GM12878 (cell line): ENCODE results near the gene CTNNA2. TPM values are rescaled to one million over a fixed set of nuclear protein-coding genes. Genes with fewer than 3 reads are reported as not detected.

ENCODE experiments used
- ATAC-seq: fragments of 200-7000 bp; cut with Tn5 transposase; 3 replicates; pipeline ENCODE4 v1.9.1; 2020; ENCODE audit warnings: mild to moderate bottlenecking, moderate library complexity
- BruUV-seq: library from RNA; stranded (reverse); fragments of 400-500 nt; replicated peaks from 2 replicates; lab custom pipeline; 2021; lab: Mats Ljungman, UMichigan
- CTCF ChIA-PET: fragments of 300-600 bp; sonication (Branson Sonifier 250); formaldehyde crosslinking; extraction: SDS; loops from one replicate; lab custom pipeline; 2021; ENCODE audit warnings: inconsistent platforms; lab: Yijun Ruan, JAX
- POLR2A ChIA-PET: fragments of 350-600 bp; formaldehyde crosslinking; extraction: SDS; loops from one replicate; lab custom pipeline; 2021; ENCODE audit warnings: inconsistent platforms; lab: Charles Lee
- RAD21 ChIA-PET: fragments of 300-600 bp; sonication (Branson Sonifier 250); formaldehyde crosslinking; loops from one replicate; lab custom pipeline; 2023; ENCODE audit warnings: antibody characterized with exemption; ENCODE audit not compliant: unreplicated experiment; lab: Charles Lee
- SMC1A ChIA-PET: fragments of 300-600 bp; sonication (Branson Sonifier 250); formaldehyde crosslinking; loops from one replicate; lab custom pipeline; 2023; ENCODE audit not compliant: unreplicated experiment, uncharacterized antibody; lab: Charles Lee
- DNase-seq: peaks from one replicate; pipeline ENCODE4 v3.0.0-alpha.2; 2011; ENCODE audit warnings: low read depth, low spot score
- FAIRE-seq: peaks from 3 replicates; lab custom pipeline; 2011; peaks lifted over from hg19 to GRCh38; lab: Jason Lieb, UNC
- H2AFZ ChIP-seq: 2 replicates; pipeline ENCODE4 v1.6.0; 2011; ENCODE audit warnings: low read depth, low read length, control low read depth; ENCODE audit not compliant: control insufficient read depth
- H3K27ac ChIP-seq: 2 replicates; pipeline ENCODE4 v1.5.1; 2011; ENCODE audit warnings: control low read depth; ENCODE audit not compliant: control insufficient read depth, insufficient read depth
- H3K27me3 ChIP-seq, 2 experiments: replicated peaks in 1 of 2; 2 replicates each; pipeline versions ENCODE4 v1.6.0 to v1.6.1; 2011; ENCODE audit warnings: low read length in 1 of 2; ENCODE audit not compliant: control insufficient read depth in 2 of 2, insufficient read depth in 2 of 2
- H3K36me3 ChIP-seq, 2 experiments: 2 replicates each; pipeline ENCODE4 v1.5.1; 2011; ENCODE audit warnings: low read length in 1 of 2; ENCODE audit not compliant: control insufficient read depth in 2 of 2, insufficient read depth in 2 of 2
- H3K4me1 ChIP-seq: 2 replicates; pipeline ENCODE4 v1.6.1; 2011; ENCODE audit warnings: mild to moderate bottlenecking, low read length, moderate library complexity, mixed read lengths; ENCODE audit not compliant: control insufficient read depth, insufficient read depth
- H3K4me2 ChIP-seq: 2 replicates; pipeline ENCODE4 v1.6.0; 2011; ENCODE audit warnings: control low read depth; ENCODE audit not compliant: control insufficient read depth, insufficient read depth
- H3K4me3 ChIP-seq: fragments of 200-600 bp; sonication (generic); 2 replicates; pipeline ENCODE4 v1.5.1; 2016
- H3K79me2 ChIP-seq: 2 replicates; pipeline ENCODE4 v1.6.0; 2011; ENCODE audit warnings: low read length; ENCODE audit not compliant: control insufficient read depth, insufficient read depth
- H3K9ac ChIP-seq: 2 replicates; pipeline ENCODE4 v1.8.0; 2011; ENCODE audit warnings: low read length, control low read depth, mixed read lengths; ENCODE audit not compliant: control insufficient read depth, insufficient read depth
- H3K9me3 ChIP-seq: replicated peaks from 3 replicates; pipeline ENCODE4 v1.5.1; 2011; ENCODE audit warnings: mild to moderate bottlenecking, low read length; ENCODE audit not compliant: control insufficient read depth, insufficient read depth
- H4K20me1 ChIP-seq: 2 replicates; pipeline ENCODE4 v1.6.0; 2011; ENCODE audit not compliant: control insufficient read depth, insufficient read depth
- ATF2 ChIP-seq: IDR thresholded peaks from 2 replicates; pipeline ENCODE4 v1.6.1; 2012; ENCODE audit warnings: low read length, inconsistent platforms
- BCLAF1 ChIP-seq: fragments of 450-650 bp; IDR thresholded peaks from 2 replicates; pipeline ENCODE4 v1.6.1; 2017; ENCODE audit warnings: antibody characterized with exemption, mild to moderate bottlenecking, moderate library complexity
- MEF2B ChIP-seq: fragments of 450-650 bp; IDR thresholded peaks from 2 replicates; pipeline ENCODE4 v1.6.1; 2018; ENCODE audit warnings: mild to moderate bottlenecking, moderate library complexity; ENCODE audit not compliant: partially characterized antibody, poor library complexity, severe bottlenecking
- MLLT1 ChIP-seq: fragments of 450-650 bp; IDR thresholded peaks from 2 replicates; pipeline ENCODE4 v1.6.1; 2016; ENCODE audit warnings: mild to moderate bottlenecking
- NFIC ChIP-seq: IDR thresholded peaks from 2 replicates; pipeline ENCODE4 v1.6.1; 2012; ENCODE audit warnings: low read depth, mild to moderate bottlenecking, inconsistent platforms, low read length, moderate library complexity
- NFYA ChIP-seq: IDR thresholded peaks from 2 replicates; pipeline ENCODE4 v1.6.1; 2011; ENCODE audit warnings: low read depth, mild to moderate bottlenecking, low read length, improper control_type of control experiment, borderline replicate concordance
- SMARCA5 ChIP-seq: fragments of 450-650 bp; IDR thresholded peaks from 2 replicates; pipeline ENCODE4 v1.6.1; 2017; ENCODE audit warnings: mild to moderate bottlenecking
- SREBF1 ChIP-seq: IDR thresholded peaks from 2 replicates; pipeline ENCODE4 v1.6.1; 2012; ENCODE audit warnings: mild to moderate bottlenecking, low read length
- SUZ12 ChIP-seq: fragments of 200-600 bp; sonication (generic); IDR thresholded peaks from one replicate; pipeline ENCODE4 v1.6.1; 2018; ENCODE audit warnings: antibody characterized with exemption, mild to moderate bottlenecking; ENCODE audit not compliant: unreplicated experiment
- TBL1XR1 ChIP-seq: IDR thresholded peaks from 2 replicates; pipeline ENCODE4 v1.6.1; 2012; ENCODE audit warnings: low read depth, low read length, improper control_type of control experiment
- ZBTB40 ChIP-seq: fragments of 450-650 bp; IDR thresholded peaks from 2 replicates; pipeline ENCODE4 v1.6.1; 2016; ENCODE audit warnings: mild to moderate bottlenecking, moderate library complexity, borderline replicate concordance
- whole genome bisulfite sequencing: methylation state at CpG from one replicate; pipeline ENCODE4 v1.1.6; 2016; ENCODE audit warnings: low lambda C conversion rate; ENCODE audit not compliant: insufficient replicate concordance, insufficient coverage; ENCODE audit errors: missing lambda C conversion rate; 5-methylcytosine and 5-hydroxymethylcytosine counted together
- in situ Hi-C: fragments of 300-500 bp; cut with MboI; formaldehyde crosslinking; loops from 9 replicates; pipeline ENCODE4 v1.14.3; 2018; ENCODE audit warnings: mixed read lengths
- intact Hi-C: fragments of 100-400 bp; cut with micrococcal nuclease; formaldehyde crosslinking; loops from one replicate; pipeline ENCODE4 v1.14.2; 2022; ENCODE audit not compliant: unreplicated experiment
- polyA plus RNA-seq, 11 experiments: library from polyadenylated mRNA; depleted of rRNA in 4 of 11; unstranded in 6 of 11; stranded (reverse) in 5 of 11; fragments of >200 nt; fragmentation: Nextera tagmentation in 4 of 11; fragmentation: Illumina TruSeq in 1 of 11; extraction: Ambion mirVana in 4 of 11; extraction: Trizol in 1 of 11; gene quantifications; 1 replicate in 1 of 11; 2 replicates in 10 of 11; pipeline versions ENCODE4 v1.2.1 to v1.2.3, GENCODE V29; 2011 to 2016; ENCODE audit warnings: inconsistent platforms in 2 of 11, missing spikeins in 2 of 11, low read depth in 1 of 11
- total RNA-seq, 4 experiments: library from RNA; depleted of rRNA in 3 of 4; stranded (reverse); fragments of >200 nt in 3 of 4; fragmentation: Illumina TruSeq in 1 of 4; extraction: Trizol in 1 of 4; gene quantifications; 2 replicates each; pipeline versions ENCODE4 v1.2.1 to v1.2.3, GENCODE V29; 2013 to 2021

The CTNNA2 gene
- total and polyA plus RNA-seq, 10 of the 15 experiments (the other 5 are each of a cell fraction or from before 2014, with no cell fraction given), result 2.4 to 36.2 (median 6.6) TPM

- no peaks in the 10 kb centered on the region for H3K9me3 ChIP-seq
- H3K4me2 ChIP-seq, result no peak overlapping the region
- ChIA-PET RAD21 (no interaction called here), CTCF (no interaction called here), POLR2A (no interaction called here), SMC1A (interaction anchor here (1.1 kb wide), 1 partner anchor 11 kb away, joined by 3 read pairs; no protein-coding TSS in a partner anchor)
- WGBS, result 25% methylated on average over 5 of the region's 5 CpGs
- DNase-seq, result no peak
- H3K4me1 ChIP-seq, result no peaks in the 10 kb centered on the region
- in situ Hi-C loops, result no loop called here
- H3K27me3 ChIP-seq, result no peaks in the 10 kb centered on the region
- H3K9ac ChIP-seq, result no peak overlapping the region
- H4K20me1 ChIP-seq, result no peaks in the 10 kb centered on the region
- no peaks in the 10 kb centered on the region for H3K36me3 ChIP-seq
- no peak overlapping the region for H3K27ac ChIP-seq
- intact Hi-C loops, result no loop called here
- no TSS peak for BruUV-seq
- no peak for FAIRE-seq
- ATAC-seq, result no peak
- H3K79me2 ChIP-seq, result no peaks in the 10 kb centered on the region
- H3K4me3 ChIP-seq, result no peak overlapping the region
- no peak overlapping the region for H2AFZ ChIP-seq
- TF ChIP-seq NFIC, result no peak
- no peak for TF ChIP-seq ZBTB40
- no peak for TF ChIP-seq MEF2B
- no peak for TF ChIP-seq TBL1XR1
- no peak for TF ChIP-seq NFYA
- no peak for TF ChIP-seq SMARCA5
- no peak for TF ChIP-seq SREBF1
- TF ChIP-seq ATF2, result no peak
- TF ChIP-seq SUZ12, result no peak
- TF ChIP-seq BCLAF1, result no peak
- no peak for TF ChIP-seq MLLT1
Observed at GRCh38 chr2:79964966-79965365, 452.1 kb downstream of the CTNNA2 start.
